HuH-7 (cell line): ENCODE measurements around the gene CNGB1.
"Not testable (repeated sequence)": the region's sequence is repeated elsewhere in the genome, so short reads cannot be mapped to it uniquely, and the experiment has no call there.

ENCODE experiments used
- DNase-seq: peaks from one replicate; pipeline ENCODE4 v3.0.0; 2011; ENCODE audit warnings: low spot score

CNGB1 gene

GRCh38 chr16:57884655-57885133, 86.2 kb downstream of the CNGB1 start:
- DNase-seq = no peak

DNA sequence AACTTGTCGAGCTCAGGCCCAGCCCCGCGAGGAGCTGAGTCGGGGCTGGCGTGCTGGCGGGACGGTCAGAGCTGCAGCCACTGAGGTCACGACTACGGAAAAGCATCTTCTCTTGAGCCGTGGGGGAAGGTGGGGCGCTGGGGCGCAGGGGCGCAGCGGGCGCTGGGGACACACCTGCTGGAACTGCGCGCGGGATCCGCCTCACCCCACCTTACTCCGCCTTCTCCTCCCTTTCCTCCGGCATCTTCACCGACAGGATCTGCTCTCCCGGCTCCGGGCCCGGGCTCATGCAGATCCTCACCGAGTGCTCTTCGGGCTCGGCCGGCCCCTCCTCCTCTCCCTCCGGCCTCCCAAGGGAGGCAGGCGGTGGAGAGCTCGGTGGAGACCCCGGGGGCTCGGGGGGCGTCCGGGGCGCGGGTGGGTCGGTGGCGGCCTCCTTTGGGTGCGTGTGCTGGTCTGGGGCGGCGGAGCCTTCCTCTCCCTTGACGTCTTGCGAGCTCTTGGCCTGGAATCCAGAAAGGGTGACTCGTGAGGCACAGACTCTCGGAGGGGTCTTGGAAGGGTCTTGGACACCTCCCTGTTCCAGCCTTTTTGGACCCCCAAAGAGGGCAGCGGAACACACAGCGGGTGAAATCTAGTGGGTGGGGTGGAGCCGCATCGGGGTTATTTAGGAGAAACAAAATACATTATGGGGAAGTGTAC, 86.8 kb downstream of the CNGB1 start:
- no peak for DNase-seq

DNA sequence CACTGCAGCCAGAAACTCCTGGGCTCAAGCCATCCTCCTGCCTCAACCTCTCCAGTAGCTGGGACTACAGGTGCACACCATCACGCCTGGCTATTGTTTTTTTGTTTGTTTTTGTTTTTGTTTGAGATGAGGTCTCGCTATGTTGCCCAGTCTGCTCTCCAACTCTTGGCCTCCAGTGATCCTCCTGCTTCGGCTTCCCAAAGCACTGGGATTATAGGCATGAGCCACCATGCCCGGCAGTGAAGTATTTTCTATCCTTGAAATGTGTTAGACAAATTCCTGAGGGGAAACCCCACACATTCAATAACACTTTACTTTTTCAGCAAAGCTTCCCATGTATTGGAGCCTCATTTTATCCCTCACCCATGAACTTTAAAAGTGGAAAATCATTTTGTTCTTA, 87.4 kb downstream of the CNGB1 start:
- DNase-seq = no peak

- no peak for DNase-seq
Measured at GRCh38 chr16:57882792-57883191, 88.1 kb downstream of the CNGB1 start.

DNA sequence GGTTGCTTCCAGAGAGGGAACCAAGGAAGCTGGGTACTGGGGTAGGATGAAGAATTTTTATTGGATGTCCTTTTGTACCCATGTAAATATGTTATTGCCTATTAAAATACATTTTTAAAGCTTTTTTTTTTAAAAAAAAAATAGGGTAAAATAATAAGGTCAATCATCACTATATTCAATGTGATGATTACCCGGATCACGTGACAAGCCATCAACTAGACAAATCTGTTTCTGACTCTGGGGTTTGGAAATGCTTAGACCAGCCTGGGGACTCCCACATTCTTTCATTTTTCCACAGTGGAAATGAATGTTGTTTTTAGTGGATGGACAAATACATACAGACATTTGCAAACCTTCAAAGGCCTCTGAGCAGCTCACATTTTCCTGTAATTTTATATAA, 88.7 kb downstream of the CNGB1 start:
- no peak for DNase-seq

DNA sequence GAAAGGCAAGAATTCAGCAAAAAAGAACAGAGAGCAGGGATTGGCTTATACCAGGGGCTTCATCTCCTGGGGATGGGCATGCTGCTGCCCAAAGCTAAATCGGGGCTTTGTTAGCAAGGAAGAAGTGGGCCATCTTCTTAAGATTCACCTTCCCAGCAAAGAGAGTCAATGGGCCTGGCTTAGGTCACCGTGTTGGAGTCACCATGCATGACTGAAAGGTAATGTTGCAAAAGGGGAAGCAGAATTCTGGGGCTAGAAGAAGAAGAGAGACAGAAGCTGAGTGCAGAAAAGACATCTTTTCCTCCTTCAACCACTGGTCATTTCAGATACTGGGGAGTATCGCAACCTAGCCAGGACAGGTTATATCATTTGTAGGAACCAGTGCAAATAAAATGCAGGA, 92.3 kb downstream of the CNGB1 start:
- DNase-seq = no peak

DNA sequence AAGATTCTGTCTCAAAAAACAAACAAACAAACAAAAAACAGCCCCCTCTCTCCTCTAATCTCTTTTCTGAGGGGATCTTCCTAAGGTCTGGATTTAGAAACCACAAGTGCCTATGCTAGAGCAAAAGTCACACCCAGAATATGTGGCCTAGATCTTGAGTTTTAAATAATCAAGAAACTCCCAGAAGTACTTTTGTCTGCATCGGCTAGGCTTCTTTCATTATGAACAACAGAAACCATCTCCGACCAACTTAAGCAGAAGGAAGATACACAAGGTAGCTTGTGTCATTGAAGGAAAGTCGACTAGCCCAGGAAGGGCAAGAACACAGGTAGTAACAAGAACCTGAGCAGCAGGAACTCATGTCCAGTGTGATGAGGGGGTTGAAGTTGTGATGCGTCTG, 94.7 kb downstream of the CNGB1 start:
- DNase-seq = no peak

- no peak for DNase-seq
Measured at GRCh38 chr16:57875347-57875746, 95.6 kb downstream of the CNGB1 start.

DNA sequence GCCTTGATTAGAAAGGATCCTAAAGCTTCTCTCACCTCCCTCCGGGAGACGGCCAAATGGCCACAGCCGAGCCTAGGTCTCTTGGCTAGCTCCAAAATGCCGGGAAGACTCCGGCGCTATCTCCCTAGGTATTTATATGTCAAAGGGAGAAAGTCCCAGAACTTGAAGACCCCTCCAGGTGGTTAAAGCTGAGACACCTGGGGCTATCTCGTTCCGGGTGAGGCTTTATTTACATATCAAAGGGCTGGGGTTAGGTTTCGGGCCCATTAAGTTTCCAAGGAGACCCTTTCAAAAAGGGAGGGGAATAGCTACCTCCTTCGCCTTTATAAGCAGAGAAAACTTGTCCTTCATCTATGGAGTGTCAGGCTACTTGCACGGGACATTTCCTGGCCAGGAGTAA, 97.7 kb downstream of the CNGB1 start:
- no peak for DNase-seq

- DNase-seq = not testable (repeated sequence)
Measured at GRCh38 chr16:57872764-57873163, 98.2 kb downstream of the CNGB1 start.

DNA sequence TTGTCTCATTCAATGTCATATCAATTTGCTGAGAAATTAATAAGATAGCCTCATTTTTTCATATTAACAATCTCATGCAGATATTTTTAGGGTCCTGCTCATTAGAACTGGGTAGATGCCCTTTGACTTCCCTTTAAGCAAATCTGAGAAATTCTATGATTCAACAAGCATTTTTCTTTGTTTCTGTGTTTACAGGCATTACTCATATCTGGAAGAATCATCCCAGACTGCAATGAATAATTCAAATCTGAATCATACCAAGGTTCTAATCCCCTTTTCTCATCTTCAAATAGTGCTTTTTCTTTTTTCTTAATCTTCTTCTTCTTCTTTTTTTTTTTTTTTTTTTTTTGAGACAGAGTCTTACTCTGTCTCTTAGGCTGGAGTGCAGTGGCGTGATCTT, 99.5 kb downstream of the CNGB1 start:
- DNase-seq = no peak

GRCh38 chr16:57870753-57871454, 100.0 kb downstream of the CNGB1 start:
- DNase-seq = no peak

DNA sequence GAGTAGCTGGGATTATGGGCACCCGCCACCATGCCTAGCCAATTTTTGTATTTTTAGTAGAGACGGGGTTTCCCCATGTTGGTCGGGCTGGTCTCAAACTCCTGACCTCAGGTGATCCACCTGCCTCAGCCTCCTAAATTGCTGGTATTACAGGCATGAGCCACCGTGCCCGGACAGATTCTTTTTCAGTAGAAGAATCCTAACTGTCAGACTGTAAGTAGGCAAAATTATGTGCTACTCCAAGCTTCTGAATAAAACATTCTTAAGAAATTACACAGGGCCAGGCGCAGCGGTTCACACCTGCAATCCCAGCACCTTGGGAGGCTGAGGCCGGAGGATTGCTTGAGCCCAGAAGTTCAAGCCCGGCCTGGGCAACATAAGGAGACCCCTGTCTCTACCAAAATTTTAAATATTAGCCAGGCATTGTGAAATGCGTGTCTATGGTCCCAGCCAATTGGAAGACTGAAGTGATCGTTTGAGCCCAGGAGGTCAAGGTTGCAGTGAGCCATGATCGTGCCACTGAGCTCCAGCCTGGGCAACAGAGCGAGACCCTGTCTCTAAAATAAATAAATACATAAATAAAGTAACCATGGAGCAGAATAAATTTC, 101.9 kb downstream of the CNGB1 start:
- DNase-seq = no peak

- DNase-seq = no peak
Measured at GRCh38 chr16:57867000-57867561, 103.8 kb downstream of the CNGB1 start.

DNA sequence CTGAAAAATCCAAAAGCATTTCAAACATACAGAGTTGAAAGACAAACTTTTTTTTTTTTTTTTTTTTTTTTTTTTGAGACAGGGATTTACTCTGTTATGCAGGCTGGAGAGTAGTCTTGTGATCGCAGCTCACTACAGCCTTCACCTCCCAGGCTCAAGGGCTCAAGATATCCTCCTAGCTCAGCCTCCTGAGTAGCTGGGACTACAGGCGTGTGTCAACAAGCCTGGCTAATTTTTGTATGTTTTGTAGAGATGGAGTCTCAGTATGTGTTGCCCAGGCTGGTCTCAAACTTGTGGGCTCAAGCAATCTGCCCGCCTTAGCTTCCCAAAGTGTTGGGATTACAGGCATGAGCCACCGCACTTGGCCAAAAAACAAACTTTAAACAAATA, 104.4 kb downstream of the CNGB1 start:
- DNase-seq = no peak

- DNase-seq = no peak
Measured at GRCh38 chr16:57865746-57866528, 105.0 kb downstream of the CNGB1 start.

DNA sequence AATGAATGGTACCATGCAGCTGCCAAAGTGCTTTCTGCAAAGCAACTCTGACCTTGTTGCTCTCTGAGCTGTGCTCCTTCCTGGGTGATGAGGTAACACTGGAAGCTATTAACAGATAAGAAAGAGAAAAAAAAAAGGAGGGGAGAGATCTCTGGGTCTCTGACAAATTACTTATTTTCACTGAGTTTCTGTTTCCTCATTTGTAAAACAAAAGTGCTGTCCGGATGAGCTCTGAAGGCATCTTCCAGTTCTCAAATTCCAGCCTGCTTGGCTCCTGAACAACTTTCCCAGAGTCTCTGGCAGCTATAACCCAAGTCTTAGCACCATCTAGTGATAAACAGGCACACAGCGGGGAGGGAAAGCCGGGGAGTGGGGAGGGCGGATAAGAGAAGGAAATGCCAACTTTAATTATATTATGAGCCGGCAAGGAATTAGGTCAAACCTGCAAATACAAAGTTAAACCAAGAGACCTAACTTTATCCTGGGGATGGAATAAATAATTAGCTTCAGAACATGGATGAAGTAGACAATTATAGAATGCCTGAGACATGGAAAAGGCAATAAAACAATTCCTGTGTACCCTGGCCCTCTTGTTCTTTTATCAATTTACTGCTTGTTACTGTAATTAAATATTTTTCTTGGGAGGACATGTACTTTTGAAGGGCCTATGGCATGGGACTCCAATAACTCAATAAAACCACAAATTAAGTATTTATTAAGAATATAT, 107.3 kb downstream of the CNGB1 start:
- DNase-seq = no peak

GRCh38 chr16:57862698-57863433, 108.1 kb downstream of the CNGB1 start:
- peak; percentile 63 for DNase-seq

DNA sequence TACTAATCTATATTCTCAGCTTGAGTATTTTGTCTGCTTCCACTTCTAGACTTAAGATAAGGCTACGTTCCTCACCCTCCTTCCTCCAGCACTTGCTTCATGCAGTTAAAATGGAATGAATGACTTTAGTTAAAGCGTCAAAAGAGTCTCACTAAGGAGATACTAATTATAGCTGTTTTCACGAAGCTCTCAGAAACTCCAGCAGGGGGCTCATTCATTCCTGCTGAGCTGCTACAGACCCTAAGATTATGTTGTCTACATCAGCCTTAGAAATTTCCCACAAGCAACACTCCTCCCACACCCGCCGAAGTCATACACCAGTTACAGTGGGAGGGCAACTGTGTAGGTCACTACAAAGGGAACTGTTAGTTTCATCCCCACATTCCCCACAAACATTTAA, 111.6 kb downstream of the CNGB1 start:
- DNase-seq = peak; percentile 40

GRCh38 chr16:57858635-57859034, 112.3 kb downstream of the CNGB1 start:
- no peak for DNase-seq

DNA sequence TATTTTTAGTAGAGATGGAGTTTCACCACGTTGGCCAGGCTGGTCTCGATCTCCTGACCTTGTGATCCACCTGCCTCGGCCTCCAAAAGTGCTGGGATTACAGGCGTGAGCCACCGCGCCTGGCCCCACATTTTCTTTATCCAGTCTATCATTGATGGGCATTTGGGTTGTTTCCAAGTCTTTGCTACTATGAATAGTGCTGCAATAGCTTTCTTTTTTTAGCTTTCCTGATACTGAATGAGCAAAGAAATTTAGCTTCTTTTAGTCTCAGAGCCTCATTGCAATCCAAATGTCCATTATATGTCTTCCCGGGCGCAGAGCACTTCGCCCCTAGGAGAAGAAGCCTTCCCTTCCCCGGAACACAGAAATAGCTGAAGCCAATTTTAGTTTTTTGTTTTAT, 112.9 kb downstream of the CNGB1 start:
- DNase-seq = not testable (repeated sequence)
